HG02678 (cell line): ENCODE measurements around the gene IQCF2.
"Not testable (repeated sequence)": the region's sequence is repeated elsewhere in the genome, so short reads cannot be mapped to it uniquely, and the experiment has no call there.

Source experiments
- ATAC-seq: cut with Tn5 transposase; IDR thresholded peaks from one replicate; pipeline ENCODE4 v1.9.1; 2021; ENCODE audit warnings: mild to moderate bottlenecking, moderate library complexity; ENCODE audit not compliant: unreplicated experiment

IQCF2 gene

GRCh38 chr3:51876186-51876585 is 14.8 kb downstream of the IQCF2 start:
- no peak for ATAC-seq

- ATAC-seq, result no peak
Observed at GRCh38 chr3:51879937-51880336, 18.5 kb downstream of the IQCF2 start.

- ATAC-seq, result no peak
Observed at GRCh38 chr3:51886447-51886846, 25.0 kb downstream of the IQCF2 start.

- ATAC-seq, result no peak
Observed at GRCh38 chr3:51887620-51888019, 26.2 kb downstream of the IQCF2 start.

GRCh38 chr3:51888463-51889105 is 27.2 kb downstream of the IQCF2 start:
- no peak for ATAC-seq

GRCh38 chr3:51891242-51892039 is 30.0 kb downstream of the IQCF2 start:
- ATAC-seq, result no peak

GRCh38 chr3:51894391-51894790 is 33.0 kb downstream of the IQCF2 start:
- no peak for ATAC-seq

- ATAC-seq, result no peak
Observed at GRCh38 chr3:51894939-51895338, 33.5 kb downstream of the IQCF2 start.

GRCh38 chr3:51896607-51897305 is 35.3 kb downstream of the IQCF2 start:
- no peak for ATAC-seq

GRCh38 chr3:51897391-51897790 is 36.0 kb downstream of the IQCF2 start:
- ATAC-seq, result no peak

GRCh38 chr3:51900043-51900442 is 38.6 kb downstream of the IQCF2 start:
- ATAC-seq, result not testable (repeated sequence)

- not testable (repeated sequence) for ATAC-seq
Observed at GRCh38 chr3:51902361-51902760, 40.9 kb downstream of the IQCF2 start.

GRCh38 chr3:51904034-51904823 is 42.8 kb downstream of the IQCF2 start:
- no peak for ATAC-seq

- ATAC-seq, result no peak
Observed at GRCh38 chr3:51908026-51908425, 46.6 kb downstream of the IQCF2 start.
